NCI-H1417 (cell line): Measurements from ENCODE around the gene AMH.

Experiments used
- DNase-seq, 3 experiments: peaks; one replicate each; lab custom pipeline; 2025; lab: John Stamatoyannopoulos, UW

Gene AMH

GRCh38 chr19:2249880-2250765 lies 1.0 kb downstream of the AMH start:
- DNase-seq: no peak

GRCh38 chr19:2250766-2251105 lies 1.6 kb downstream of the AMH start:
- DNase-seq: no peak

GRCh38 chr19:2251106-2252054 lies 2.3 kb downstream of the AMH start:
- no peak for DNase-seq

- no peak for DNase-seq
Measured at GRCh38 chr19:2252055-2252796, 3.1 kb downstream of the AMH start.

- no peak for DNase-seq
Measured at GRCh38 chr19:2252797-2253105, 3.6 kb downstream of the AMH start.

- DNase-seq: no peak
Measured at GRCh38 chr19:2253106-2254063, 4.3 kb downstream of the AMH start.

GRCh38 chr19:2254064-2254872 lies 5.1 kb downstream of the AMH start:
- DNase-seq: no peak

GRCh38 chr19:2255112-2255845 lies 6.2 kb downstream of the AMH start:
- DNase-seq: peak in 1 of 3 experiments; percentile 27

- peak in 2 of 3 experiments; percentile 76 to 88 for DNase-seq
Measured at GRCh38 chr19:2255982-2256685, 7.0 kb downstream of the AMH start, which contains the start of gene JSRP1. TSS of gene JSRP1 (minus strand) at chr19:2256417. CDS start at chr19:2255314, 1,103 bp downstream.

- DNase-seq: no peak
Measured at GRCh38 chr19:2259336-2259735, 10.2 kb downstream of the AMH start.

- no peak for DNase-seq
Measured at GRCh38 chr19:2260341-2260805, 11.2 kb downstream of the AMH start.

- DNase-seq: peak in 1 of 3 experiments; percentile 22
Measured at GRCh38 chr19:2261438-2262172, 12.5 kb downstream of the AMH start.

- DNase-seq: no peak
Measured at GRCh38 chr19:2266183-2266993, 17.3 kb downstream of the AMH start.

- no peak for DNase-seq
Measured at GRCh38 chr19:2268480-2268830, 19.3 kb downstream of the AMH start.

- DNase-seq: no peak
Measured at GRCh38 chr19:2268861-2269243, 19.7 kb downstream of the AMH start.

GRCh38 chr19:2269244-2270156 lies 20.4 kb downstream of the AMH start:
- DNase-seq: peak; percentile 98 to 99 (median 98)
